ENCODE measurements around the gene GSTM3. TPM values are rescaled to one million over a fixed set of nuclear protein-coding genes. Genes with fewer than 3 reads are reported as not detected.

GSTM3 gene
- total and polyA plus RNA-seq, 2 of the 13 experiments (the other 11 are each of a cell fraction or from before 2014, with no cell fraction given), result 127 to 142 TPM

DNA sequence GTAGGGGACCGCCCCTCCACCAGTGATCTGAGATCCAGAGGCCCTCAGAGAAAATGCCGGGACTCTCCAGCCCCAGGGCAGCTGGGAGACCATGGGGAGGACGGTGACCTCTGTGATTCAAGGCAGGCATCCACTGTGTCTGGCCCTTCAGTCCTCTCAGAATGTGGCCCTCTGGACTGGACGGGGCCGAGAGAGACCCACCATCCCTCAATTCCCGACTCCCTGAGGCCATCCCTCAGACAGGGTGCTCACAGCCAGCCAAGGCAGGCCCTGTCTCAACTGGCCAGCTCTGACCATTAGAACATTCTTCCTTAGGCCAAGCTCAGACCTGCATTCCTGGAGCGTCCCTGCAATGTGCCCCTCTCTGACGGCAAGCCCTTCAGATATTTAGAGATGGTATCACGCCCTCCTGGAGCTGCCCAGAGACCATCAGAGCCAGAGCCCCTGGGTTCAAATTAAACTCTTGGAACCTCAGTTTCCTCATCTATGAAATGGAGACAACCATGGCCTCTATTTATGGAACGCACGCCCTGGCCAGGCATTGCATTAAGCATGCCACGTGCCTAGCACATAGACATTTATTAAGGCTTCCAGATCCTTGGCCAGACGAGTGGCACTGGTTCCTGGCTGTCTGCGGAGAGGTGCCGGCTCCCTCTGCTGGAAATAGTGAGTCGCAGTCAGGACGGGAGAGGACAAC lies 32.5 kb upstream of the GSTM3 start:
- whole genome bisulfite sequencing (ENCODE audit: low lambda C conversion rate), result 3% methylated on average over 7 of the region's 17 CpGs
- intact Hi-C loops (cut with micrococcal nuclease; ENCODE audit: unreplicated experiment), result loop anchor here (1.0 to 5.0 kb wide), 6 partner anchors 10 to 227 kb away; partner anchors contain the start of genes EPS8L3 and GSTM4
- no peak overlapping the region for H2AFZ ChIP-seq (ENCODE audit: low read length)
- FAIRE-seq (peak; percentile 76), DNase-seq (ENCODE audit: low spot score) (peak; percentile 78), ATAC-seq (peak; percentile 86)
- no peaks in the 10 kb centered on the region for H3K9me3 ChIP-seq (ENCODE audit: low read length)
- no peaks in the 10 kb centered on the region for H3K79me2 ChIP-seq (ENCODE audit: insufficient read depth, low read length)
- H3K27ac ChIP-seq (ENCODE audit: extremely low read length, insufficient read depth, low read length), result no peak overlapping the region
- BruUV-seq (replicated peaks), result no TSS peak
- peaks cover 2 to 19% of the 10 kb centered on the region in 2 experiments; a peak in 3 of 5 replicates for H3K27me3 ChIP-seq (ENCODE audit: control insufficient read depth in 1 of 2, insufficient read depth in 2 of 2, low read length in 2 of 2)
- H3K4me2 ChIP-seq (ENCODE audit: low read depth, low read length), result no peak overlapping the region
- H3K4me1 ChIP-seq (ENCODE audit: insufficient read depth, low read length), result peaks cover 42% of the 10 kb centered on the region
- CTCF ChIA-PET (ENCODE audit: low intra/inter-chr PET ratio, low total read pairs), result interaction anchor here (1.4 to 2.0 kb wide), 6 partner anchors 33 to 228 kb away, joined by 4 to 26 read pairs (median 9); partner anchors contain the start of genes AHCYL1 and GSTM3
- no peaks in the 10 kb centered on the region for H3K36me3 ChIP-seq (replicated peaks in 1 of 2; ENCODE audit: control insufficient read depth in 1 of 2, insufficient read depth in 2 of 2, low read length in 2 of 2)
- H3K4me3 ChIP-seq (replicated peaks in 1 of 3; ENCODE audit: insufficient read depth in 1 of 3, low read depth in 2 of 3, low read length in 3 of 3), result no peak overlapping the region
- POLR2A ChIA-PET, result interaction anchor here (2.0 to 2.1 kb wide), 2 partner anchors 10 to 211 kb away, joined by 6 read pairs; partner anchors contain the start of genes AHCYL1 and EPS8L3
- no peaks in the 10 kb centered on the region for H4K20me1 ChIP-seq (ENCODE audit: insufficient read depth, low read length)
- in situ Hi-C loops (cut with HindIII; ENCODE audit: extremely low pct_ligation_motif_present, low pct_unique_long_range_greater_than_20kb), result loop anchor here (5.0 kb wide), 3 partner anchors 56 to 226 kb away; partner anchors contain the start of gene GNAI3
- H3K9ac ChIP-seq (ENCODE audit: insufficient read depth, low read depth, low read length), result no peak overlapping the region
- TF ChIP-seq, protein P1, sequence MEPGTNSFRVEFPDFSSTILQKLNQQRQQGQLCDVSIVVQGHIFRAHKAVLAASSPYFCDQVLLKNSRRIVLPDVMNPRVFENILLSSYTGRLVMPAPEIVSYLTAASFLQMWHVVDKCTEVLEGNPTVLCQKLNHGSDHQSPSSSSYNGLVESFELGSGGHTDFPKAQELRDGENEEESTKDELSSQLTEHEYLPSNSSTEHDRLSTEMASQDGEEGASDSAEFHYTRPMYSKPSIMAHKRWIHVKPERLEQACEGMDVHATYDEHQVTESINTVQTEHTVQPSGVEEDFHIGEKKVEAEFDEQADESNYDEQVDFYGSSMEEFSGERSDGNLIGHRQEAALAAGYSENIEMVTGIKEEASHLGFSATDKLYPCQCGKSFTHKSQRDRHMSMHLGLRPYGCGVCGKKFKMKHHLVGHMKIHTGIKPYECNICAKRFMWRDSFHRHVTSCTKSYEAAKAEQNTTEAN (CRISPR knock-in tag; conservative IDR thresholded peaks at IDR 0.05), result no peak
- TF ChIP-seq, protein P2, sequence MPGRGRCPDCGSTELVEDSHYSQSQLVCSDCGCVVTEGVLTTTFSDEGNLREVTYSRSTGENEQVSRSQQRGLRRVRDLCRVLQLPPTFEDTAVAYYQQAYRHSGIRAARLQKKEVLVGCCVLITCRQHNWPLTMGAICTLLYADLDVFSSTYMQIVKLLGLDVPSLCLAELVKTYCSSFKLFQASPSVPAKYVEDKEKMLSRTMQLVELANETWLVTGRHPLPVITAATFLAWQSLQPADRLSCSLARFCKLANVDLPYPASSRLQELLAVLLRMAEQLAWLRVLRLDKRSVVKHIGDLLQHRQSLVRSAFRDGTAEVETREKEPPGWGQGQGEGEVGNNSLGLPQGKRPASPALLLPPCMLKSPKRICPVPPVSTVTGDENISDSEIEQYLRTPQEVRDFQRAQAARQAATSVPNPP (CRISPR knock-in tag; IDR thresholded peaks at IDR 0.05), result no peak
- TF ChIP-seq, protein P3, sequence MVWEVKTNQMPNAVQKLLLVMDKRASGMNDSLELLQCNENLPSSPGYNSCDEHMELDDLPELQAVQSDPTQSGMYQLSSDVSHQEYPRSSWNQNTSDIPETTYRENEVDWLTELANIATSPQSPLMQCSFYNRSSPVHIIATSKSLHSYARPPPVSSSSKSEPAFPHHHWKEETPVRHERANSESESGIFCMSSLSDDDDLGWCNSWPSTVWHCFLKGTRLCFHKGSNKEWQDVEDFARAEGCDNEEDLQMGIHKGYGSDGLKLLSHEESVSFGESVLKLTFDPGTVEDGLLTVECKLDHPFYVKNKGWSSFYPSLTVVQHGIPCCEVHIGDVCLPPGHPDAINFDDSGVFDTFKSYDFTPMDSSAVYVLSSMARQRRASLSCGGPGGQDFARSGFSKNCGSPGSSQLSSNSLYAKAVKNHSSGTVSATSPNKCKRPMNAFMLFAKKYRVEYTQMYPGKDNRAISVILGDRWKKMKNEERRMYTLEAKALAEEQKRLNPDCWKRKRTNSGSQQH (CRISPR knock-in tag; IDR thresholded peaks at IDR 0.05; ENCODE audit: low read depth), result no peak
- TF ChIP-seq, protein P4, sequence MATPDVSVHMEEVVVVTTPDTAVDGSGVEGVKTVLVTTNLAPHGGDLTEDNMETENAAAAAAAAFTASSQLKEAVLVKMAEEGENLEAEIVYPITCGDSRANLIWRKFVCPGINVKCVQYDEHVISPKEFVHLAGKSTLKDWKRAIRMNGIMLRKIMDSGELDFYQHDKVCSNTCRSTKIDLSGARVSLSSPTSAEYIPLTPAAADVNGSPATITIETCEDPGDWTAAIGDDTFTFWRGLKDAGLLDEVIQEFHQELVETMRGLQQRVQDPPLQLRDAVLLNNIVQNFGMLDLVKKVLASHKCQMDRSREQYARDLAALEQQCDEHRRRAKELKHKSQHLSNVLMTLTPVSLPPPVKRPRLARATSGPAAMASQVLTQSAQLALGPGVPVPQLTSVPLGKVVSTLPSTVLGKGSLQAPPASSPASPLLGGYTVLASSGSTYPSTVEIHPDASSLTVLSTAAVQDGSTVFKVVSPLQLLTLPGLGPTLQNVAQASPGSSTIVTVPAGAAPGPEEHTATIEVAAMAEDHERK (CRISPR knock-in tag; IDR thresholded peaks at IDR 0.05; ENCODE audit: low read depth), result no peak
- TF ChIP-seq ZMYM2 (CRISPR knock-in tag; IDR thresholded peaks at IDR 0.05), result no peak
- TF ChIP-seq ZNF619 (CRISPR knock-in tag; IDR thresholded peaks at IDR 0.05), result no peak
- no peak for TF ChIP-seq TARDBP (CRISPR knock-in tag; IDR thresholded peaks at IDR 0.05)
- TF ChIP-seq NFKB2 (CRISPR knock-in tag; IDR thresholded peaks at IDR 0.05; ENCODE audit: borderline replicate concordance), result no peak; the same call in 1 of the 2 replicates
- TF ChIP-seq, protein P5, sequence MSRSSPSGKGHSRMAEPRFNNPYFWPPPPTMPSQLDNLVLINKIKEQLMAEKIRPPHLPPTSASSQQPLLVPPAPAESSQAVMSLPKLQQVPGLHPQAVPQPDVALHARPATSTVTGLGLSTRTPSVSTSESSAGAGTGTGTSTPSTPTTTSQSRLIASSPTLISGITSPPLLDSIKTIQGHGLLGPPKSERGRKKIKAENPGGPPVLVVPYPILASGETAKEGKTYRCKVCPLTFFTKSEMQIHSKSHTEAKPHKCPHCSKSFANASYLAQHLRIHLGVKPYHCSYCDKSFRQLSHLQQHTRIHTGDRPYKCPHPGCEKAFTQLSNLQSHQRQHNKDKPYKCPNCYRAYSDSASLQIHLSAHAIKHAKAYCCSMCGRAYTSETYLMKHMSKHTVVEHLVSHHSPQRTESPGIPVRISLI (CRISPR knock-in tag; IDR thresholded peaks at IDR 0.05; ENCODE audit: borderline replicate concordance), result no peak
- TF ChIP-seq, protein P6, sequence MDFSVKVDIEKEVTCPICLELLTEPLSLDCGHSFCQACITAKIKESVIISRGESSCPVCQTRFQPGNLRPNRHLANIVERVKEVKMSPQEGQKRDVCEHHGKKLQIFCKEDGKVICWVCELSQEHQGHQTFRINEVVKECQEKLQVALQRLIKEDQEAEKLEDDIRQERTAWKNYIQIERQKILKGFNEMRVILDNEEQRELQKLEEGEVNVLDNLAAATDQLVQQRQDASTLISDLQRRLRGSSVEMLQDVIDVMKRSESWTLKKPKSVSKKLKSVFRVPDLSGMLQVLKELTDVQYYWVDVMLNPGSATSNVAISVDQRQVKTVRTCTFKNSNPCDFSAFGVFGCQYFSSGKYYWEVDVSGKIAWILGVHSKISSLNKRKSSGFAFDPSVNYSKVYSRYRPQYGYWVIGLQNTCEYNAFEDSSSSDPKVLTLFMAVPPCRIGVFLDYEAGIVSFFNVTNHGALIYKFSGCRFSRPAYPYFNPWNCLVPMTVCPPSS (IDR thresholded peaks at IDR 0.05), result no peak
- TF ChIP-seq, protein P7, sequence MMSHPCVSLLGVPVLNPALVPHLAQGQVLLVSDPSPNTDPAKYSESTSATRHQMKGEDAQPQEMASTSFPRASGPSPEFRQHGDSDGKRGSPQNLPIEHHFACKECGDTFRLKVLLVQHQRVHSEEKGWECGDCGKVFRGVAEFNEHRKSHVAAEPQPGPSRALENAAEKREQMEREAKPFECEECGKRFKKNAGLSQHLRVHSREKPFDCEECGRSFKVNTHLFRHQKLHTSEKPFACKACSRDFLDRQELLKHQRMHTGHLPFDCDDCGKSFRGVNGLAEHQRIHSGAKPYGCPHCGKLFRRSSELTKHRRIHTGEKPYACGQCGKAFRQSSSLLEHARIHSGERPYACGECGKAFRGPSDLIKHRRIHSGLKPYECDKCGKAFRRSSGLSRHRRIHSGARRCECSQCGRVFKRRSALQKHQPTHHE (CRISPR knock-in tag; IDR thresholded peaks at IDR 0.05; ENCODE audit: borderline replicate concordance), result no peak
- no peak for TF ChIP-seq KAT2B (IDR thresholded peaks at IDR 0.05; ENCODE audit: borderline replicate concordance, low read depth, low read length)
- no peak for TF ChIP-seq TOE1 (CRISPR knock-in tag; IDR thresholded peaks at IDR 0.05)

All from HepG2 (cell line).